Activated naive CD4-positive, alpha-beta T cell treated with anti-CD3 and anti-CD28 coated beads, Interleukin-2, amount 10 ng/mL, durations not matched to agents 7 days and 5 days (primary cell): Measurements from ENCODE around the gene FNDC3B.

ENCODE experiments used
- CTCF ChIA-PET: fragments of 350-600 bp; sonication (Branson Sonifier 250); formaldehyde crosslinking; loops from one replicate; lab custom pipeline; 2021; ENCODE audit warnings: antibody characterized with exemption; lab: Charles Lee
- DNase-seq: peaks from one replicate; pipeline ENCODE4 v3.0.0-alpha.2; 2020
- H3K27ac Mint-ChIP-seq: one replicate; pipeline ENCODE4 v1.8.0; 2021; ENCODE audit warnings: mild to moderate bottlenecking, moderate library complexity, mixed read lengths
- H3K27me3 Mint-ChIP-seq: one replicate; pipeline ENCODE4 v1.8.0; 2021; ENCODE audit warnings: mild to moderate bottlenecking, mixed read lengths
- H3K36me3 Mint-ChIP-seq: one replicate; pipeline ENCODE4 v1.8.0; 2021; ENCODE audit warnings: mixed read lengths
- H3K4me1 Mint-ChIP-seq: one replicate; pipeline ENCODE4 v1.8.0; 2021; ENCODE audit warnings: mixed read lengths
- H3K4me3 Mint-ChIP-seq: one replicate; pipeline ENCODE4 v1.8.0; 2021; ENCODE audit warnings: mild to moderate bottlenecking, moderate library complexity, mixed read lengths
- H3K9me3 Mint-ChIP-seq: one replicate; pipeline ENCODE4 v1.8.0; 2021; ENCODE audit warnings: mixed read lengths

The FNDC3B gene

DNA sequence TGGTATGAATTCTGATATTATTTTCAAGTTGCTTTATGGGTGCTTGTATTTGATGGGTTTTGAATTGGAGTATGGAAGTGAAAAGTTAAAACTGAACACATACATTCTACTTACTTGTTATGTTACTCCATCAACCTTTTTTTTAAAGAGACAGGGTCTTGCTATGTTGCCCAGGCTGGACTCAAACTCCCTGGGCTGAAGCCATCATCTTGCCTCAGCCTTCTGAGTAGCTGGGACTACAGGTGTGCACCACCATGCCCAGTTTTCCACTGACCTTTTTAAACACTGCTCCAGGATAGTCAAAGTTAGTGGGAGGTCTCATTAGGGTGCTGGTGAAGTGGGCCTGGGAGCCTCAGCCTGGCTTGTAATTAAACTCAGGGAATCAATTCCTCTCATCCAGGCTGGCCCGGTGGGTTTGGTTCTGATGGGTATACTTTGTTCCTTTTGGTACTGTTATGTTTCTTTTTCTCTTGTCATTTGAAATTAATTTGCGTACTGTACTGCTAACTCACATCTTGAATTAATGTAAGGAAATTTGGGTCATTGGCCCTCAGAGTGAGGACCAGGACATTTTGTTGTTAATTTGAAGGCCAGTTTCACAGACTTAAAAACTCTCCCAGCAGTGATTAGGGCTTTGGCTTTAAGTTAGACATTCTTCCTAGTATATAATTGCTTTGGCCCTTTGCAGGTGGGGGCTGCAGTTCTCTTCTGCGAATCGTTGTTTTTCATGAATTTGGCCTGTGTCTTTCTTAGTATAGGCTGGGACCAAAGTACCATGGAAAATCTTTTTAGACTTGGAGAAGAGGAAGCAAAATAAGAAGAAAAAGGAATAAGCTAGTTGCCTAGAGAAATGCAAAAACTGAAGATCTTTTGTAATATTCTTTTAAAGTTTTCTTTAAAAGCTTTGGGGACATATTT lies 66.9 kb downstream of the FNDC3B start:
- no peak overlapping the region for H3K4me3 Mint-ChIP-seq
- H3K27ac Mint-ChIP-seq = peak overlapping the region; percentile 87
- DNase-seq = no peak
- peaks cover 11% of the 10 kb centered on the region for H3K27me3 Mint-ChIP-seq
- CTCF ChIA-PET = interaction anchor here (0.7 to 1.0 kb wide), 3 partner anchors 22 to 490 kb away, joined by 4 read pairs; no protein-coding TSS in a partner anchor
- H3K4me1 Mint-ChIP-seq = peaks cover 74% of the 10 kb centered on the region
- H3K36me3 Mint-ChIP-seq = peaks cover 11% of the 10 kb centered on the region
- no peaks in the 10 kb centered on the region for H3K9me3 Mint-ChIP-seq

DNA sequence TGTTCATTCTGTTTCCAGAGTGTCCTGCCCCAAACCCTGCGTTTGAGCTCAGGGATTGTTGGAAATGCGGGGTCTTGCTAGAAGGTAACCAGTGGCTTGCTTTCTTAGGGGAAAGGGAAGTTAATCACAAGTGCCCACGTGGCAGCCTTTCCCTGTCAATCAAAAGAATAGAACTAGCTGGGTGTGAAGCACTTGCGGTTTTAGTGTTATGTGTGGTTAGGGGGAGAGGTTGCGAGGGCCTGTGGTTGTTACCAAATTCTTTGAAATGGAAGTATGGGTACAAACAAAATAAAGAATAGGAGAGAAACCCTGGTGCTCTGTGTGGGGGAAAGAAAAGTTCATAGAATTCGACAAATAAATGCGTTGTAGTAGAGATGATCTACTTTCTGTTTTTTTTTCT lies 67.6 kb downstream of the FNDC3B start:
- H3K9me3 Mint-ChIP-seq = no peaks in the 10 kb centered on the region

GRCh38 chr3:172107403-172107802 lies 68.0 kb downstream of the FNDC3B start:
- no peaks in the 10 kb centered on the region for H3K9me3 Mint-ChIP-seq
- peak overlapping the region; percentile 65 for H3K4me3 Mint-ChIP-seq
- H3K4me1 Mint-ChIP-seq = peaks cover 65% of the 10 kb centered on the region
- peaks cover 10% of the 10 kb centered on the region for H3K27me3 Mint-ChIP-seq
- DNase-seq = peak; percentile 64
- peaks cover 13% of the 10 kb centered on the region for H3K36me3 Mint-ChIP-seq
- peak overlapping the region; percentile 87 for H3K27ac Mint-ChIP-seq
- CTCF ChIA-PET = interaction anchor here (0.6 to 1.0 kb wide), 3 partner anchors 21 to 489 kb away, joined by 3 to 4 read pairs (median 4); no protein-coding TSS in a partner anchor

More for the DNA sequence above, 67.6 kb downstream of the FNDC3B start:
- peak overlapping the region; percentile 87 for H3K27ac Mint-ChIP-seq
- CTCF ChIA-PET = interaction anchor here (0.6 to 1.0 kb wide), 4 partner anchors 21 to 489 kb away, joined by 3 to 4 read pairs (median 4); no protein-coding TSS in a partner anchor
- H3K27me3 Mint-ChIP-seq = peaks cover 11% of the 10 kb centered on the region
- H3K4me3 Mint-ChIP-seq = peak overlapping the region; percentile 65
- peak; percentile 80 for DNase-seq
- peaks cover 11% of the 10 kb centered on the region for H3K36me3 Mint-ChIP-seq
- peaks cover 69% of the 10 kb centered on the region for H3K4me1 Mint-ChIP-seq

- H3K9me3 Mint-ChIP-seq = no peaks in the 10 kb centered on the region
- no peak overlapping the region for H3K27ac Mint-ChIP-seq
- H3K27me3 Mint-ChIP-seq = peaks cover 6% of the 10 kb centered on the region
- peaks cover 8% of the 10 kb centered on the region for H3K36me3 Mint-ChIP-seq
- DNase-seq = no peak
- no peak overlapping the region for H3K4me3 Mint-ChIP-seq
- CTCF ChIA-PET = no interaction called here
- H3K4me1 Mint-ChIP-seq = peaks cover 43% of the 10 kb centered on the region
Measured at GRCh38 chr3:172110127-172110779, 70.9 kb downstream of the FNDC3B start.

DNA sequence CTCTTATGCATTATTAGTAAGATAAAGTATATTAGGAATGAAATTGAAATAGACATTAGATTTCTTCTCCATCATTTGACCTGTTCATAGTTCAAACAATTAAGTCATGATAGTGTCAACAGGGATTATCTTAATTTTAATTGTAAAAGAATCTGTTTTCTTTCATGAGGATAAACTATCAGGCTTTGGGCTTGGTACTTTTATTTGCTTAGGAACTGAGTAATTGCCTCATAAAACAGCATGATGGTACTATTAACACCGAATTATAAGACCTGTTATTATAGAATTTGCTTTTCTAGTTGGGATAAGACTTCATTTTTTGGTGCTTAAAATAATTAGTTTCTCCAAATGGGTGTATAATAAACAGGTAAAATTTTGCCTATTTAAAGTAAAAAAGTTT lies 71.8 kb downstream of the FNDC3B start:
- H3K27me3 Mint-ChIP-seq = peaks cover 6% of the 10 kb centered on the region
- H3K27ac Mint-ChIP-seq = no peak overlapping the region
- H3K4me3 Mint-ChIP-seq = no peak overlapping the region
- H3K4me1 Mint-ChIP-seq = peaks cover 36% of the 10 kb centered on the region
- CTCF ChIA-PET = no interaction called here
- H3K9me3 Mint-ChIP-seq = no peaks in the 10 kb centered on the region
- no peak for DNase-seq
- peaks cover 7% of the 10 kb centered on the region for H3K36me3 Mint-ChIP-seq

DNA sequence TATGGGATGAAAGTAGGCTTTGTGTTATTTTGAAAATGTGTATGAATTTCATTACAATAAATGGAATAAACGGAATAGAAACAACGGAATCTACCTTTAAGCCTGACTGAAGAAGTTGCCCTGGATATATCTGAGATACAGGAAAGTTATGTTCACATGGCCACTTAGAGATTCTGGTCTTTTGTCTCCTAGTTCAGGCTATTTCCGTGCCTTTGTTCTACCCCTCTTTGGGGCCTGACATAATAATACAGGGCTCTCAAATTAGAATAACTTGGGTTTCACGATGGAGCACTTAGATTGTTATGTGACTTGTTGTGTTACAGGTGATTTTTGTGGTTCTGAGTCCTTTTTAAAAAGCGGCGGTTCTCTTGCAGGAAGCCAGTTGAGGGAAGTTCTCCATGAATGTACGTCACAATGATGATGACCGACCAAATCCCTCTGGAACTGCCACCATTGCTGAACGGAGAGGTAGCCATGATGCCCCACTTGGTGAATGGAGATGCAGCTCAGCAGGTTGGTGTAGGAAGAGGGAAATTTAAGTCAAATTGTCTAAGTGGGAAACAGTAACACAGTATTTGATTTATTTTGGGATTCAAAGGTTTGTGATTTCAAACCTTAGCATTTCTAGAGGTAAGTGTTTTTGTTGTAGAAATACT lies 72.8 kb downstream of the FNDC3B start:
- CTCF ChIA-PET = no interaction called here
- Mint-ChIP-seq H3K27ac (no peak overlapping the region), H3K36me3 (peaks cover 4% of the 10 kb centered on the region), H3K27me3 (peaks cover 6% of the 10 kb centered on the region), H3K4me1 (peaks cover 26% of the 10 kb centered on the region), H3K4me3 (no peak overlapping the region), H3K9me3 (no peaks in the 10 kb centered on the region)
- no peak for DNase-seq

DNA sequence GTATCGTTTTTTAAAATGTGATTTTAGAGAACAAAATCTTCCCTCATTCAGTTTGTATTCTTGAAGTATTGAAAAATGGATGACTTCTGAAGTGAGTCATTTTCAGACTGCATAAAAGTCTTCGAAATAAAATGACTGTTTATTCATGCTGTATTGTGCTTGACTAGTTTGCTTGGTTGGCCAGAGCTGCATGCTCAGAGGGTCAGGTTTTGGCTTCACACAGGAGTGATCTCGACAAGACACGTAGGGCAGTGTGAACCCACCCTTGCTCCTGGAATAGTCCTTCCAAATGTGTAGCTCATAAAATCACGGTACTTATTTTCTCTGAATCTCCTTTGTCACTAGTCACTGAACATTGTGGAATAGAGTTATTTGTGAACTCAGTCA lies 73.3 kb downstream of the FNDC3B start:
- Mint-ChIP-seq H3K4me1 (peaks cover 20% of the 10 kb centered on the region), H3K27me3 (peaks cover 6% of the 10 kb centered on the region), H3K4me3 (no peak overlapping the region), H3K36me3 (peaks cover 3% of the 10 kb centered on the region), H3K27ac (no peak overlapping the region), H3K9me3 (no peaks in the 10 kb centered on the region)
- CTCF ChIA-PET = no interaction called here
- no peak for DNase-seq

- H3K36me3 Mint-ChIP-seq = peaks cover 3% of the 10 kb centered on the region
- H3K27ac Mint-ChIP-seq = no peak overlapping the region
- H3K27me3 Mint-ChIP-seq = peaks cover 6% of the 10 kb centered on the region
Measured at GRCh38 chr3:172113710-172114109, 74.3 kb downstream of the FNDC3B start.

GRCh38 chr3:172115059-172115458 lies 75.7 kb downstream of the FNDC3B start:
- DNase-seq = no peak
- peaks cover 6% of the 10 kb centered on the region for H3K27me3 Mint-ChIP-seq
- H3K27ac Mint-ChIP-seq = no peak overlapping the region
- peaks cover 3% of the 10 kb centered on the region for H3K36me3 Mint-ChIP-seq
- H3K9me3 Mint-ChIP-seq = no peaks in the 10 kb centered on the region
- CTCF ChIA-PET = no interaction called here
- no peaks in the 10 kb centered on the region for H3K4me1 Mint-ChIP-seq
- H3K4me3 Mint-ChIP-seq = no peak overlapping the region

More at GRCh38 chr3:172113710-172114109, 74.3 kb downstream of the FNDC3B start:
- CTCF ChIA-PET = no interaction called here
- Mint-ChIP-seq H3K9me3 (no peaks in the 10 kb centered on the region), H3K4me3 (no peak overlapping the region), H3K4me1 (peaks cover 11% of the 10 kb centered on the region)
- no peak for DNase-seq

DNA sequence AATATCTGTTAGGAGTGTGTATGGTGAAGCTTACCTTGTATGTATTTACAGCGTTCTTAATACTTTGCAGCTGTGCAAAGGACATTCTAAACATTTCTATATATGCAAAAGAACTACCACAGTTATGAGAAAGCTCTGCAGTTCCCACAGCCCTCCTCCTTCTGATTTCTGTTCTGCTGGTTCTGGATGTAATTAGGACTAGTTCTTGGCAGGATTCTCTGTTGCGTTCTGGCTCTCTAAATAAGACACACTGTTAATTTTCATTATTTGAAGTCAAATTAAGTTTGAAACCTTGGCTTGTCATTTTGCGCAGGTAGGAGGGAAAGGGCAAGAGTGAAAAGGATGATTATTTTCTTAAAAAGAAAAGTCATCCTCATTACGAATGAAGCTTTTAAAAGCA lies 76.4 kb downstream of the FNDC3B start:
- CTCF ChIA-PET = no interaction called here
- Mint-ChIP-seq H3K9me3 (no peaks in the 10 kb centered on the region), H3K36me3 (peaks cover 3% of the 10 kb centered on the region), H3K4me3 (no peak overlapping the region), H3K27me3 (no peaks in the 10 kb centered on the region), H3K27ac (no peak overlapping the region), H3K4me1 (no peaks in the 10 kb centered on the region)
- no peak for DNase-seq

- H3K36me3 Mint-ChIP-seq = no peaks in the 10 kb centered on the region
- H3K27me3 Mint-ChIP-seq = no peaks in the 10 kb centered on the region
- DNase-seq = no peak
- H3K27ac Mint-ChIP-seq = no peak overlapping the region
- no peaks in the 10 kb centered on the region for H3K9me3 Mint-ChIP-seq
- no peaks in the 10 kb centered on the region for H3K4me1 Mint-ChIP-seq
- CTCF ChIA-PET = no interaction called here
- H3K4me3 Mint-ChIP-seq = no peak overlapping the region
Measured at GRCh38 chr3:172118019-172118418, 78.6 kb downstream of the FNDC3B start.

- Mint-ChIP-seq H3K4me1 (no peaks in the 10 kb centered on the region), H3K27me3 (no peaks in the 10 kb centered on the region), H3K36me3 (peaks cover 4% of the 10 kb centered on the region), H3K27ac (no peak overlapping the region), H3K4me3 (no peak overlapping the region), H3K9me3 (no peaks in the 10 kb centered on the region)
- CTCF ChIA-PET = interaction anchor here (0.6 kb wide), 1 partner anchor 11 kb away, joined by 3 read pairs; no protein-coding TSS in a partner anchor
- DNase-seq = no peak
Measured at GRCh38 chr3:172119266-172119969, 80.0 kb downstream of the FNDC3B start.

GRCh38 chr3:172120912-172121311 lies 81.5 kb downstream of the FNDC3B start:
- Mint-ChIP-seq H3K9me3 (no peaks in the 10 kb centered on the region), H3K27ac (no peak overlapping the region), H3K36me3 (peaks cover 9% of the 10 kb centered on the region), H3K4me3 (no peak overlapping the region), H3K27me3 (no peaks in the 10 kb centered on the region), H3K4me1 (no peaks in the 10 kb centered on the region)
- CTCF ChIA-PET = no interaction called here
- DNase-seq = no peak
